Lower leg skin (tissue), 4 donors: ENCODE measurements around the gene UGP2. TPM values are rescaled to one million over a fixed set of nuclear protein-coding genes. Genes with fewer than 3 reads are reported as not detected.

Experiments
- DNase-seq, 2 donors: peaks; one replicate each; pipeline ENCODE4 v3.0.0-alpha.2; 2019; ENCODE audit warnings: low spot score in 2 of 2
- H3K4me3 ChIP-seq: fragments of 200-600 bp; sonication (generic); 2 replicates; pipeline ENCODE4 v1.5.1; 2017; ENCODE audit warnings: mild to moderate bottlenecking, low read depth; ENCODE audit not compliant: poor library complexity, severe bottlenecking
- CTCF ChIP-seq, 3 donors: fragments of 450-650 bp; IDR thresholded peaks; one replicate each; pipeline ENCODE4 v1.5.1; 2016; ENCODE audit warnings: antibody characterized with exemption in 3 of 3, mild to moderate bottlenecking in 3 of 3, moderate library complexity in 2 of 3
- POLR2A ChIP-seq, 2 donors: fragments of 450-650 bp; IDR thresholded peaks; one replicate each; pipeline ENCODE4 v1.6.1; 2016 to 2017; ENCODE audit warnings: antibody characterized with exemption in 2 of 2, mild to moderate bottlenecking in 1 of 2, moderate library complexity in 1 of 2
- WGBS, 2 donors: methylation state at CpG; one replicate each; pipeline ENCODE4 v1.1.5; 2018; 5-methylcytosine and 5-hydroxymethylcytosine counted together
- intact Hi-C: fragments of 100-400 bp; cut with DNase I; formaldehyde crosslinking; loops from one replicate; pipeline ENCODE4 v1.15.0; 2023; ENCODE audit warnings: low total_unique reads
- total RNA-seq, 4 donors: library from RNA; depleted of rRNA; stranded (reverse); fragments of >200 nt; gene quantifications; one replicate each; pipeline ENCODE4 v1.1.0, GENCODE V29; 2016

Gene UGP2
- total RNA-seq, 4 donors from 2014 or later: 61.1 to 153 (median 92.7) TPM

- TF ChIP-seq POLR2A (IDR thresholded peaks at IDR 0.05): no peak
- intact Hi-C loops: no loop called here
- no peak for DNase-seq
- no peak overlapping the region for H3K4me3 ChIP-seq
- 98 to 99% methylated on average over 2 of the region's 2 CpGs for WGBS, 2 donors
Measured at GRCh38 chr2:63886445-63886844, 44.7 kb downstream of the UGP2 start.

GRCh38 chr2:63888053-63888452, 46.4 kb downstream of the UGP2 start:
- DNase-seq: no peak
- intact Hi-C loops: no loop called here
- 87 to 88% methylated on average over 2 of the region's 2 CpGs for WGBS, 2 donors
- TF ChIP-seq POLR2A (IDR thresholded peaks at IDR 0.05) (no peak), CTCF (IDR thresholded peaks at IDR 0.05) (no peak)
- no peak overlapping the region for H3K4me3 ChIP-seq

GRCh38 chr2:63888490-63889402, 47.0 kb downstream of the UGP2 start:
- intact Hi-C loops: no loop called here
- no peak overlapping the region for H3K4me3 ChIP-seq
- 82 to 91% methylated on average over 6 of the region's 6 CpGs for WGBS, 2 donors
- TF ChIP-seq POLR2A (IDR thresholded peaks at IDR 0.05): no peak
- peak in 1 of 3 donors; percentile 26 for TF ChIP-seq CTCF (IDR thresholded peaks at IDR 0.05)
- DNase-seq: no peak

GRCh38 chr2:63890678-63891077, 49.0 kb downstream of the UGP2 start:
- no peak for TF ChIP-seq CTCF (IDR thresholded peaks at IDR 0.05)
- TF ChIP-seq POLR2A (IDR thresholded peaks at IDR 0.05): no peak
- intact Hi-C loops: no loop called here
- H3K4me3 ChIP-seq: no peak overlapping the region
- DNase-seq: no peak
- 85 to 90% methylated on average over 2 of the region's 2 CpGs for WGBS, 2 donors

GRCh38 chr2:63891488-63892030, 49.9 kb downstream of the UGP2 start:
- no peak overlapping the region for H3K4me3 ChIP-seq
- WGBS, 2 donors: 74 to 76% methylated on average over 1 of the region's 1 CpG
- no peak for TF ChIP-seq CTCF (IDR thresholded peaks at IDR 0.05)
- no peak for TF ChIP-seq POLR2A (IDR thresholded peaks at IDR 0.05)
- no peak for DNase-seq
- intact Hi-C loops: no loop called here

GRCh38 chr2:63893163-63893562, 51.5 kb downstream of the UGP2 start:
- WGBS, 2 donors: 81 to 90% methylated on average over 2 of the region's 2 CpGs

More at GRCh38 chr2:63893163-63893562, 51.5 kb downstream of the UGP2 start:
- intact Hi-C loops: no loop called here
- no peak overlapping the region for H3K4me3 ChIP-seq
- no peak for DNase-seq
- TF ChIP-seq CTCF (IDR thresholded peaks at IDR 0.05) (no peak), POLR2A (IDR thresholded peaks at IDR 0.05) (no peak)
